Measurements from ENCODE around the gene SETDB2.
"Not testable (repeated sequence)": the region's sequence is repeated elsewhere in the genome, so short reads cannot be mapped to it uniquely, and the experiment has no call there.

SETDB2 gene

GRCh38 chr13:49476529-49476928 lies 32.5 kb downstream of the SETDB2 start:
- no peak for FAIRE-seq

GRCh38 chr13:49481788-49482187 lies 37.7 kb downstream of the SETDB2 start:
- FAIRE-seq: no peak

- no peak for FAIRE-seq
Observed at GRCh38 chr13:49488563-49488962, 44.5 kb downstream of the SETDB2 start.

- no peak for FAIRE-seq
Observed at GRCh38 chr13:49494645-49495044, 50.6 kb downstream of the SETDB2 start.

GRCh38 chr13:49495783-49496762 lies 52.0 kb downstream of the SETDB2 start, which contains the start of gene PHF11:
Gene PHF11 (plus strand): TSS chr13:49495953. CDS start chr13:49496002, 49 bp downstream.
- no peak for FAIRE-seq

- FAIRE-seq: not testable (repeated sequence)
Observed at GRCh38 chr13:49496837-49497236, 52.8 kb downstream of the SETDB2 start.

GRCh38 chr13:49497272-49497671 lies 53.2 kb downstream of the SETDB2 start:
- FAIRE-seq: no peak

- FAIRE-seq: no peak
Observed at GRCh38 chr13:49498206-49498605, 54.1 kb downstream of the SETDB2 start.

- FAIRE-seq: no peak
Observed at GRCh38 chr13:49499889-49500660, 56.0 kb downstream of the SETDB2 start.

- no peak for FAIRE-seq
Observed at GRCh38 chr13:49502954-49503353, 58.9 kb downstream of the SETDB2 start.

GRCh38 chr13:49503951-49504350 lies 59.9 kb downstream of the SETDB2 start:
- no peak for FAIRE-seq

- no peak for FAIRE-seq
Observed at GRCh38 chr13:49512578-49512977, 68.5 kb downstream of the SETDB2 start.

GRCh38 chr13:49516467-49516866 lies 72.4 kb downstream of the SETDB2 start:
- no peak for FAIRE-seq

GRCh38 chr13:49517461-49517860 lies 73.4 kb downstream of the SETDB2 start:
- no peak for FAIRE-seq

- FAIRE-seq: no peak
Observed at GRCh38 chr13:49521224-49521623, 77.2 kb downstream of the SETDB2 start.

GRCh38 chr13:49524740-49525501 lies 80.8 kb downstream of the SETDB2 start:
- no peak for FAIRE-seq

- no peak for FAIRE-seq
Observed at GRCh38 chr13:49527123-49527522, 83.0 kb downstream of the SETDB2 start.

- no peak for FAIRE-seq
Observed at GRCh38 chr13:49528161-49528560, 84.1 kb downstream of the SETDB2 start.

GRCh38 chr13:49530457-49530856 lies 86.4 kb downstream of the SETDB2 start:
- no peak for FAIRE-seq

- FAIRE-seq: no peak
Observed at GRCh38 chr13:49532593-49532992, 88.5 kb downstream of the SETDB2 start.

GRCh38 chr13:49533011-49533410 lies 88.9 kb downstream of the SETDB2 start:
- no peak for FAIRE-seq

- no peak for FAIRE-seq
Observed at GRCh38 chr13:49533591-49534269, 89.7 kb downstream of the SETDB2 start.

Data from colon (tissue), 2 donors.